ENCODE results near the gene AGTPBP1.

AGTPBP1 gene

GRCh38 chr9:85617141-85617670, 124.5 kb downstream of the AGTPBP1 start:
- H3K4me3 ChIP-seq (ENCODE audit: low read length) = no peak overlapping the region
- no peak overlapping the region for H3K9ac ChIP-seq (ENCODE audit: low read length)
- no peaks in the 10 kb centered on the region for H3K27me3 ChIP-seq (replicated peaks; ENCODE audit: control insufficient read depth, insufficient read depth, low read length)
- no peaks in the 10 kb centered on the region for H3K36me3 ChIP-seq (ENCODE audit: control insufficient read depth, insufficient read depth, low read length, severe bottlenecking)
- peaks cover 3% of the 10 kb centered on the region for H3K4me1 ChIP-seq (ENCODE audit: control insufficient read depth, insufficient read depth, low read length)
- H3K9me3 ChIP-seq (ENCODE audit: control insufficient read depth, low read length) = no peaks in the 10 kb centered on the region
- peak; percentile 44 for DNase-seq (ENCODE audit: low read depth)

- H3K36me3 ChIP-seq (ENCODE audit: control insufficient read depth, insufficient read depth, low read length, severe bottlenecking) = no peaks in the 10 kb centered on the region
- no peak overlapping the region for H3K4me3 ChIP-seq (ENCODE audit: low read length)
- no peak overlapping the region for H3K9ac ChIP-seq (ENCODE audit: low read length)
- H3K27me3 ChIP-seq (replicated peaks; ENCODE audit: control insufficient read depth, insufficient read depth, low read length) = no peaks in the 10 kb centered on the region
- peaks cover 3% of the 10 kb centered on the region for H3K4me1 ChIP-seq (ENCODE audit: control insufficient read depth, insufficient read depth, low read length)
- DNase-seq (ENCODE audit: low read depth) = no peak
- H3K9me3 ChIP-seq (ENCODE audit: control insufficient read depth, low read length) = no peaks in the 10 kb centered on the region
These were observed 126.0 kb downstream of the AGTPBP1 start for GRCh38 chr9:85615792-85616191.

- Histone ChIP-seq H3K36me3 (ENCODE audit: control insufficient read depth, insufficient read depth, low read length, severe bottlenecking) (no peaks in the 10 kb centered on the region), H3K9me3 (ENCODE audit: control insufficient read depth, low read length) (no peaks in the 10 kb centered on the region), H3K27me3 (replicated peaks; ENCODE audit: control insufficient read depth, insufficient read depth, low read length) (no peaks in the 10 kb centered on the region), H3K4me1 (ENCODE audit: control insufficient read depth, insufficient read depth, low read length) (no peaks in the 10 kb centered on the region), H3K4me3 (ENCODE audit: low read length) (peak overlapping the region; percentile 60), H3K9ac (ENCODE audit: low read length) (peak overlapping the region; percentile 70)
- peak; percentile 92 for DNase-seq (ENCODE audit: low read depth)
These were observed 131.5 kb downstream of the AGTPBP1 start for GRCh38 chr9:85610074-85610860.

GRCh38 chr9:85605905-85606304, 135.8 kb downstream of the AGTPBP1 start:
- H3K36me3 ChIP-seq (ENCODE audit: control insufficient read depth, insufficient read depth, low read length, severe bottlenecking) = no peaks in the 10 kb centered on the region
- H3K27me3 ChIP-seq (replicated peaks; ENCODE audit: control insufficient read depth, insufficient read depth, low read length) = no peaks in the 10 kb centered on the region
- H3K4me3 ChIP-seq (ENCODE audit: low read length) = no peak overlapping the region
- DNase-seq (ENCODE audit: low read depth) = no peak
- H3K4me1 ChIP-seq (ENCODE audit: control insufficient read depth, insufficient read depth, low read length) = no peaks in the 10 kb centered on the region
- H3K9ac ChIP-seq (ENCODE audit: low read length) = no peak overlapping the region
- peaks cover 6% of the 10 kb centered on the region for H3K9me3 ChIP-seq (ENCODE audit: control insufficient read depth, low read length)

GRCh38 chr9:85603936-85604335, 137.8 kb downstream of the AGTPBP1 start:
- Histone ChIP-seq H3K4me1 (ENCODE audit: control insufficient read depth, insufficient read depth, low read length) (no peaks in the 10 kb centered on the region), H3K27me3 (replicated peaks; ENCODE audit: control insufficient read depth, insufficient read depth, low read length) (no peaks in the 10 kb centered on the region), H3K4me3 (ENCODE audit: low read length) (no peak overlapping the region), H3K9ac (ENCODE audit: low read length) (no peak overlapping the region), H3K36me3 (ENCODE audit: control insufficient read depth, insufficient read depth, low read length, severe bottlenecking) (no peaks in the 10 kb centered on the region), H3K9me3 (ENCODE audit: control insufficient read depth, low read length) (peaks cover 6% of the 10 kb centered on the region)
- no peak for DNase-seq (ENCODE audit: low read depth)

- no peak overlapping the region for H3K4me3 ChIP-seq (ENCODE audit: low read length)
- no peaks in the 10 kb centered on the region for H3K36me3 ChIP-seq (ENCODE audit: control insufficient read depth, insufficient read depth, low read length, severe bottlenecking)
- H3K9ac ChIP-seq (ENCODE audit: low read length) = no peak overlapping the region
- no peaks in the 10 kb centered on the region for H3K4me1 ChIP-seq (ENCODE audit: control insufficient read depth, insufficient read depth, low read length)
- no peak for DNase-seq (ENCODE audit: low read depth)
- no peaks in the 10 kb centered on the region for H3K27me3 ChIP-seq (replicated peaks; ENCODE audit: control insufficient read depth, insufficient read depth, low read length)
- H3K9me3 ChIP-seq (ENCODE audit: control insufficient read depth, low read length) = peaks cover 6% of the 10 kb centered on the region
These were observed 139.0 kb downstream of the AGTPBP1 start for GRCh38 chr9:85602742-85603141.

GRCh38 chr9:85600675-85601263, 141.0 kb downstream of the AGTPBP1 start:
- H3K4me1 ChIP-seq (ENCODE audit: control insufficient read depth, insufficient read depth, low read length) = no peaks in the 10 kb centered on the region
- H3K36me3 ChIP-seq (ENCODE audit: control insufficient read depth, insufficient read depth, low read length, severe bottlenecking) = no peaks in the 10 kb centered on the region
- no peaks in the 10 kb centered on the region for H3K27me3 ChIP-seq (replicated peaks; ENCODE audit: control insufficient read depth, insufficient read depth, low read length)
- peaks cover 6% of the 10 kb centered on the region for H3K9me3 ChIP-seq (ENCODE audit: control insufficient read depth, low read length)
- DNase-seq (ENCODE audit: low read depth) = no peak
- no peak overlapping the region for H3K9ac ChIP-seq (ENCODE audit: low read length)
- no peak overlapping the region for H3K4me3 ChIP-seq (ENCODE audit: low read length)

GRCh38 chr9:85599540-85600105, 142.1 kb downstream of the AGTPBP1 start:
- Histone ChIP-seq H3K9ac (ENCODE audit: low read length) (no peak overlapping the region), H3K9me3 (ENCODE audit: control insufficient read depth, low read length) (peaks cover 6% of the 10 kb centered on the region), H3K4me3 (ENCODE audit: low read length) (no peak overlapping the region), H3K4me1 (ENCODE audit: control insufficient read depth, insufficient read depth, low read length) (peaks cover 6% of the 10 kb centered on the region), H3K36me3 (ENCODE audit: control insufficient read depth, insufficient read depth, low read length, severe bottlenecking) (no peaks in the 10 kb centered on the region), H3K27me3 (replicated peaks; ENCODE audit: control insufficient read depth, insufficient read depth, low read length) (no peaks in the 10 kb centered on the region)
- DNase-seq (ENCODE audit: low read depth) = peak; percentile 25

- Histone ChIP-seq H3K9ac (ENCODE audit: low read length) (no peak overlapping the region), H3K27me3 (replicated peaks; ENCODE audit: control insufficient read depth, insufficient read depth, low read length) (no peaks in the 10 kb centered on the region), H3K4me1 (ENCODE audit: control insufficient read depth, insufficient read depth, low read length) (peaks cover 6% of the 10 kb centered on the region), H3K9me3 (ENCODE audit: control insufficient read depth, low read length) (no peaks in the 10 kb centered on the region), H3K4me3 (ENCODE audit: low read length) (no peak overlapping the region), H3K36me3 (ENCODE audit: control insufficient read depth, insufficient read depth, low read length, severe bottlenecking) (no peaks in the 10 kb centered on the region)
- DNase-seq (ENCODE audit: low read depth) = no peak
These were observed 147.4 kb downstream of the AGTPBP1 start for GRCh38 chr9:85594316-85594715.

- Histone ChIP-seq H3K36me3 (ENCODE audit: control insufficient read depth, insufficient read depth, low read length, severe bottlenecking) (no peaks in the 10 kb centered on the region), H3K4me3 (ENCODE audit: low read length) (no peak overlapping the region), H3K27me3 (replicated peaks; ENCODE audit: control insufficient read depth, insufficient read depth, low read length) (no peaks in the 10 kb centered on the region), H3K9me3 (ENCODE audit: control insufficient read depth, low read length) (no peaks in the 10 kb centered on the region), H3K9ac (ENCODE audit: low read length) (no peak overlapping the region), H3K4me1 (ENCODE audit: control insufficient read depth, insufficient read depth, low read length) (no peaks in the 10 kb centered on the region)
- DNase-seq (ENCODE audit: low read depth) = no peak
These were observed 155.1 kb downstream of the AGTPBP1 start for GRCh38 chr9:85586684-85587083.

GRCh38 chr9:85577353-85577952, 164.3 kb downstream of the AGTPBP1 start:
- peak; percentile 30 for DNase-seq (ENCODE audit: low read depth)
- no peaks in the 10 kb centered on the region for H3K4me1 ChIP-seq (ENCODE audit: control insufficient read depth, insufficient read depth, low read length)
- no peaks in the 10 kb centered on the region for H3K36me3 ChIP-seq (ENCODE audit: control insufficient read depth, insufficient read depth, low read length, severe bottlenecking)
- no peaks in the 10 kb centered on the region for H3K27me3 ChIP-seq (replicated peaks; ENCODE audit: control insufficient read depth, insufficient read depth, low read length)
- H3K9me3 ChIP-seq (ENCODE audit: control insufficient read depth, low read length) = no peaks in the 10 kb centered on the region
- H3K4me3 ChIP-seq (ENCODE audit: low read length) = no peak overlapping the region
- H3K9ac ChIP-seq (ENCODE audit: low read length) = no peak overlapping the region

Measured in adipocyte (in vitro differentiated cells).